GM18870 (cell line): ENCODE data around the gene CLIC4.
"Not testable (repeated sequence)": the region's sequence is repeated elsewhere in the genome, so short reads cannot be mapped to it uniquely, and the experiment has no call there.

ENCODE experiments used
- ATAC-seq: cut with Tn5 transposase; IDR thresholded peaks from one replicate; pipeline ENCODE4 v1.9.1; 2021; ENCODE audit warnings: moderate library complexity; ENCODE audit not compliant: unreplicated experiment

CLIC4 gene

DNA sequence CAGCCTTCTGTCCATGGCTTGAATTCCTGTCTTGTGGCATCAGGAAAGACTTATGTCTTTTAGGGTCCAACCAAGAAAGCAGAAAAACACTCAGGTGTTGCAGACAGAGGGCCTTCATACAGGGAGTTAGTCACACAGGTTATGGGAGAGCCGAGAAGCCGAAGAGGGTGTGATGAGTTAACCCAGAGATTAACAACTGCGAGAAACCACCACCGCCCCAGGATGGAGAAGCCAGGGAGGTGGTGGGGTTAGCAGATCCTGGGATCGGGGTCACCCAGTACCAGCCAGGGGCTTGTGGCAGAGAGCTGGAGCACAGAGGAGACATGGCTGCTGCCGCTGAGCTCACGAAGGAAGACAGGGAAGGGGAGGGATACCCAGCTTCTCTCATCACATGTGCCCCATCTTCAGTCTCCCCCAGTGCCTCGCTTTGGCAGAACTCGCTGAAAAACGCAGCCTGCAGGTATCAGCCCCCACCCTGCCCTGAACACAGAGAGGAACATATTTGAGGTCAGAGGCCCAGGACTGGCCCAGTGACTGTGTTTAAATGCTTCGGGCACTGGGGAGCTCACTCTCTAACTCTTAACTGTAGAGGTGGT is 126.2 kb downstream of the CLIC4 start:
- ATAC-seq, result no peak

DNA sequence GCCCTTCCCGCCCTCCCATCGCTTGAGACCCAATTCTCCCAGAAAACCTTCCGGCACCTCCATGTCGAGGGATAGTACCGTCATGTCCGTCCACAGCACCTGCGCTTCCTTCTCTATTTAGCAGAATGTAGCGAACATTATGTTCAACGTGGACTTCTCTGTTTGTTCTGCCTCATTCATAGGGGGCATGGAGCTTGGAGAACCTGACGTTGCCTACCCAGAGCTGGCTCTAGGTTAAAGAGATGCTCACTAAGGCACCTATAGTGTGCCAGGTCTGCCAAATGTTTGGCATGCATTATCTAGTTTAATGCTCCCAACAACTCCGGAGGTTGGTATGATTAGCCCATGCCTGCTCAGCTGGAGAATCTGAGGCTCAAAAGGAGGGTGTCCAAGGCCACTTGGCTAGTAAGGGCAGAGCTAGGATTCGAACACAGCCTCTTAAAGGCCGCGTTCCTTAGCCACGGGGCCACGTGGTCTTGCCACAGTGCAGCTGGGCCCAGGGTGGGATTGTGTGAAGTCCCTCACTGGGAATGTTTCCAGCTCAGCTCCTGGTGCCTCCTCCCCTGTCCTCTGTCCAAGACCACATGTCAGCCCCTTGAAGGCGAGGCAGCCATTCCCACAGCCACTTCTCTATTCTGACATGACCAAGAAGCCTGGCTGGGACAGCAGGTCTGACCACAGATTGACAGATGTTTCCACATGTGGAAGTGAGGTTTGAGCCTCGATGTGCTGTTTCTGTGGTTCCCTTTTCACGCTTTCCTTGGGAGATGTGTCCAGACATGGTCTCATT is 127.0 kb downstream of the CLIC4 start:
- ATAC-seq, result no peak

DNA sequence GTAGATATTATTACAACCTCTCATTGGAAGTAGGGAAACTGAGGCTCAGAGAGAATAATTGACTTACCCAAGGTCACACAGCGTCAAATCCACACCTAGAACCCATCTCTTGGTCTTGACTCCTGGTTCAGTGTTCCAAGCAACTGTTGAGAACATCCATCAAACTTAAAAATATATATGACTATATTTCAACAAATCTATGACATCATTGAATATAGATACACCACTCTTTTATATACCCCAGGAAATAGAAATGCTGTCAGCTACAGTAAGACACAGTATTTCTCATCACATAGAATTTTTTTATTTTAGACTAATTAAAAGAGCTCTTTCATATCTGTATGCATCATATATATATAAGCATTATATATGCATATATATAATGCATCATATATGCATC is 127.9 kb downstream of the CLIC4 start:
- ATAC-seq, result no peak

DNA sequence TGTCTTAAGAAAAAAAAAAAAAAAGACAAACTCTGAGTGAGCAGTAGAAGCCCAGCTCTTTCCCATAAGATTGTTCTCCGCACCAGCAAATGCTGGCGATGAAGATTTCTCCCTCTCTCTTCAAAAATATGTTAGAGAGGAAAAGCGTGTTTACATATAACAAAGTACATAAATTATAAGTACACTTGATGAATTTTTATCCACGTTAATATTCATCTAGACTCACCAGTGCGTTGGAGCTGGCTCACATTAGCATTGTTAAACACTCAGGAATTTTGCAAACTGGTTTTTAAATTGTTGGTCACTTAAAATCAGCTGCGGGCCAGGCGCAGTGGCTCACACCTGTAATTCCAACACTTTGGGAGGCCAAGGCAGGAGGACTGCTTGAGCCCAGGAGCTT is 128.8 kb downstream of the CLIC4 start:
- no peak for ATAC-seq

DNA sequence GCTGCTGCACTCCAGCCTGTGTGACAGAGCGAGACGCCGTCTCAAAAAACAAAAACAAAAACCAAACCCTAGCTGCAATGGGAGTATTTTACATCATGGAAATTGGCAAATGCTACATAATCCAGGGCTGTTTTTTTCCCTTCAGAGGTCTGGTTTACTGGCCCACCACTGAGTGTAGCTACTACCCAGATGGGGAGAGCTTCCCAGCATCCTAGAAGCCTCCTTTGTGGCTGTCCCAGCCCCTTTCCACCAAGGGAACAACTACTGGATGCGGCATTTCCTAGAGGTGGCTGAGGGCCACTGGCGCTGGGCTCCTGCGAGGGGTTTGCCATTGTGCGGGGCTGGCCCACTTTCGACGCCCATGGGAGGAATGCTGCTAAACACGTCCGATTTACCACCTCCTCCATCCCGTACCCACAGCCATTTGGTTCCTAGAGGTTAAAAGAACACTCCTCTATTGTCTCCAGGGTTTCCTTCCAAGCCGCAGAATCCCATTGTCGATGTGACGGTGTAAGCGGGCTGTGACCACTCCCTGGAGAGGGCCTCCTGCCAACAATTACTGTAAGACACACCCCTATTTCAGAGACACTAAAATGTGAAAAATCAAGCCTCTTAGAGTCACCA is 129.5 kb downstream of the CLIC4 start:
- no peak for ATAC-seq

DNA sequence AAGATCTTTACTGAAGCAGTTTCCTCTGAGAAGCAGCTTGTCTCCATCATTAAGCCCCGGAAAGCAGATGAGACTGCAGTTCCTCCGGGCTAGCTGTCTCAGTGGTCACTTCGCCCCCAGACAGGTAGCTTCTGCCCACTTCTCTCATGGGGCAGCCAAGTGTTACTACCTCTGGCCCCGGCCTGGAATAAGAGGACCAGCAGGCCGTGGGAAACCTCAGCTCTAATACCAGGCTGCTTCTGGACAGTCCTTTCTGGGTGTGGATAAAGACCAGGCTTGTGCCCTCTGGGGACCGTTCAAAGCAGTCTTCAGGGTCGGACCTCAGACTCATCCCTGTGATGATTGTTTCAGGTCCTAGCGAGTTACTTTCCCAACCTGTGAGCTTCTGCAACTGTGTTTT is 130.0 kb downstream of the CLIC4 start:
- ATAC-seq, result no peak

DNA sequence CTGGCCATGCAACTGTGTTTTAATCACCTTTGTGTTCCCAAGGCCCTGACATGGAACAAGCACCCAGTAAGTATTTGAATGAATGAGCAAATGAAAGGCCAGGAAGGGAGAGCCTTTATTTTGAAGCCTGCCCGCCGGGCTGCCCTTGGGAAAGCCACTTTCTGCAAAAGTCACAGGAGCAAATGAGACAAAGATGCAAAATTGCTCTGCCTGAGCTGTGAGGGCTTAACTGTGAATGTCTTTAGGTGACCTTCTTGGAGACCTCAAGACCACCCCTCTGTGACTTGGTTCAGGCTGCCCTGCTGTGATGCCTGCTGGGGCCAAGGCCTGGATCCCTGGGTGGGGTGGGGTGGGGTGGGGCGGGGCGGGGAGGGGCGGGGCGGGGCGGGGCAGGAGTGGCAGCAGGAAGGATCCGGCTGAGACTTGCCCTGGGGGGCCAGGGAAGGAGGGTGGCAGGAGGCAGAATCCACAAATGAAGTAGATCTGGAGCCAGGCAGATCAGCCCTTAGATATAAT is 130.8 kb downstream of the CLIC4 start:
- ATAC-seq, result no peak

DNA sequence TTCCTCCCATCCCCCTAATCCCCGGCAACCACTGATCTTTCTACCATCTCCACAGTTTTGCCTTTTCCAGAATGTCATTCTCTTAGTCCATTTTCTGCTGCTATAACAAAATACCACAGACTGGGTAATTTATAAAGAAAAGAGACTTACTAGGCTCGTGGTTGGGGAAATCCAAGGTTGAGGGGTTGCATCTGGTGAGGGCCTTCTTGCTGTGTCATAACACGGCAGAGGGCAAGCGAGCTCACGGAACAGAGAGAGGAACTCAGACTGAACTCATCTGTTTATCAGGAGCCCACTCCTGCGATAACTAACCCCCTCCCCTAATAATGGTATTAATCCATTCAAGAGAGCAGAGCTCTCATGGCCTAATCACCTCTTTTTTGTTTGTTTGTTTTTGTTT is 132.8 kb downstream of the CLIC4 start:
- ATAC-seq, result no peak

DNA sequence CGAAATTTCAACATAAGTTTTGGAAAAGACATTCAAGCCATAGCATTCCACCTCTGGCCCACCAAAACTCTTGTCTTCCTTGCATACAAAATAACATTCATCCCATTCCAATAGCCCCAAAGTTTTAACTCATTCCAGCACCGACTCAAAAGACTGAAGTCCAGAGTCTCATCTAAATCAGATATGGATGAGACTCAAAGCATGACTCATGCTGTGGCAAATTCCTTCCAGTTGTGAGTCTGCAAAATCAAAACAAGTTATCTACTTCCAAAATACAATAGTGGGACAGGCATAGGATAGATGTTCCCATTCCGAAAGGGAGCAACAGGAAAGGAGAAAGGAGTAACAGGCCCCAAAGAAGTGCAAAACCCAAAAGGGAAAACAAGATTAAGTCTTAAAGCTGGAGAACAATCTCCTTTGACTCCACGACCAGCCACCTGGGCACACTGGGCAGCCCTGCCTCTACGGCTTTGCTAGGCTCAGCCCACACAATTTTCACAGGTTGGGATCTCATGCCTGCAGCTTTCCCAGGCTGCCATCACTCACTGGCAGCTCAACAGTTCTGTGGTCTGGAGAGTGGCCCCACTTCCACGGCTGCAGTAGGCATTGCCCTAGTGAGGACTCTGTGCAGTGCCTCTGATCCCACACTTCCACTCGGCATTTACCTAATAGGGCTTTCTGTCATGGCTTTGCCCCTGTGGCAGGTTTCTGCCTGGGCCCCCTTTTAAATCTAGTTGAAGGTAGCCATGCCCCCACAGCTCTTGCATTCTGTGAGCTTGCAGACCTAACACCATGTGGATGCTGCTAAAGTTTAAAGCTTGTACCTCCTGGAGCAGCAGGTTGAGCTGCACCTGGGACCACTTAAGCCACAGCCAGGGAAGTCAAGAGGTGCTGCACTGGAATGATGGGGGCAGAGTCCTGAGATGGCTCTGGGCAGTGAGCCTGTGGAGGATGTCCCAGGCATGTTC is 133.8 kb downstream of the CLIC4 start:
- no peak for ATAC-seq

DNA sequence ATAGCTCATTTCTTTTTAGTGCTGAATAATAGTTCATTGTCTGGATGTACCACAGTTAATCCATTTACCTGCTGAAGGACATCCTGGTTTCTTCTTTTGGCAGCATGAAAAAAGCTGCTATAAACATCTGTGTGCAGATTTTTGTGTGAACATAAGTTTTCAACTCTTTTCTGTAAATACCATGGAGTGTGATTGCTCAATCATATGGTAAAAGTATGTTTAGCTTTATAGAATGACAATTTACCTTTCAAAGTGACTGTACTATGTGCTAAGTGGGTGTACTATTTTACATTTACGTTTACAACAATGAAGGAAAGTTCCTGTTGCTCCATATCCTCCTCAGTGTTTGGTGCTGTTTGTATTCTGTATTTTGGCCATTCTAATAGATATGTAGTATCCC is 135.8 kb downstream of the CLIC4 start:
- ATAC-seq, result no peak

DNA sequence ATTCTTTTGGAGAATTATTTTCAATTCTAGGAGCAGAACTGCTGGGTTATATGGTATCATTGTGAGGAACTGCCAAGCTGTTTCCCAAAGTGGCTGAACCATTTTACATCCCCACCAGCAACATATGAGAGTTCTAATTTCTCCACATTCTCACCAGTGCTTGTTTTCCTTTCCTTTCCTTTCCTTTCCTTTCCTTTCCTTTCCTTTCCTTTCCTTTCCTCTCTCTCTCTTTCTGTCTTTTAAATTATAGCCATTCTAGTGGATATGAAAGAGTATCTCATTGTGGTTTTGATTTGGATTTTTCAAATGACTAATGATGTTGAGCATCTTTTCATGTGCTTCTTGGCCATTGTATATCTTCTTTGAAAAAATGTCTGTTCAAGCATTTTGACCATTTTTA is 139.5 kb downstream of the CLIC4 start:
- ATAC-seq, result no peak

DNA sequence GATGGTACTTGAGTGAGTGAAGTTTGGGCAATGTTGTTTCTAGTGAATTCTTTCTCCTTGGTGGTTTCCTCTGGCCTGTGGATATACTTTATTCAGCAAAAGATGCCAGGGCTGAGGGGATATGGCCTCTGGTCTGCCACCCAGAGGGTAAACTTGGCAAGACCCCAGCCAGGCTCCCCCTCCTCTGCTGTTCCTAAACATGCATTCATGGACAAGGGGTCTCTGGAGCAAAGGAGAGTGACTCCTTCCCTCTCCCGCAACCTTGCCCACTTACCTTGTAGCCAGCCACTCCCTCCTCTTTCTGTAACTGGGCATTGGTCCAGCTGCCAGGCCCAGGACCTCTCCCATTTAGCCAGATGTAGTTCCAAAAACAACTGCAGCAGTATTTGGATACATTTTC is 141.0 kb downstream of the CLIC4 start:
- ATAC-seq, result no peak

DNA sequence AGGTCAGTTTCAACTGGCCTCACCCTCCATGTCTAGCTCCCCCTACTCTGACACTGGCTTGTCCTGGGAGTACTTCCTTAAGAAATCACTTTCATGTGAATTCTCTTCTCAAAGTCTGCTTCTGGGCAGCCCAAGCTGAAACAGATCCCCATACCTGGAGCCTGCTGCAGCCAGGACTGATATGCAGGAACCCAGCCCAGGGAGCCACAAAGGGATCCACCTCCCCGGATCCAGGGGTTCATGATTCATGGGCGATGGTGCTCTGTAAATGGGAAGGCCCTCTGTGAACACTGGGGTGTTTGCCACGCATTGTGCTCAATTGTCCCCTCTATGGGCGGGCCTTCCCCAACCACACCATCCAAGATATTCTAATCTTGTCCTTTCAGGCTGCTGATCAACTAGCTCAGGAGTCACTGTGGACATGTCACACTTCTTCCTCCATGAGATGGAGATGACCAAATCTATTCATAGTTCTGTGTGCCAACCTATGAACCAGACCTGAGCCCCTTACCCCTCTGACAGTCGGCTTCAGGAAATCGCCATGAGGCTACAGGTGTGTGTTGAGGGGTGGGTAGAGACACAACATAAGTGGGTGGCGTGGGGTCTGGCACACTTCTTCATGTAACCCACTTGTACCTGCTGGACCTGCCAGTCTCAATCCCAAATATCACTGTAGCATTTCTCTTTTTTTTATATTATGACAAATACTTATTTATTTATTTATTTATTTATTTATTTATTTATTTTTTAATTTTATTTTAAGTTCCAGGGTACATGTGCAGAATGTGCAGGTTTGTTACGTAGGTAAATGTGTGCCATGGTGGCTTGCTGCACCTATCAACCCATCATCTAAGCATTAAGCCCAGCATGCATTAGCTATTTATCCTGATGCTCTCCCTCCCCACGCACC is 143.1 kb downstream of the CLIC4 start:
- no peak for ATAC-seq

DNA sequence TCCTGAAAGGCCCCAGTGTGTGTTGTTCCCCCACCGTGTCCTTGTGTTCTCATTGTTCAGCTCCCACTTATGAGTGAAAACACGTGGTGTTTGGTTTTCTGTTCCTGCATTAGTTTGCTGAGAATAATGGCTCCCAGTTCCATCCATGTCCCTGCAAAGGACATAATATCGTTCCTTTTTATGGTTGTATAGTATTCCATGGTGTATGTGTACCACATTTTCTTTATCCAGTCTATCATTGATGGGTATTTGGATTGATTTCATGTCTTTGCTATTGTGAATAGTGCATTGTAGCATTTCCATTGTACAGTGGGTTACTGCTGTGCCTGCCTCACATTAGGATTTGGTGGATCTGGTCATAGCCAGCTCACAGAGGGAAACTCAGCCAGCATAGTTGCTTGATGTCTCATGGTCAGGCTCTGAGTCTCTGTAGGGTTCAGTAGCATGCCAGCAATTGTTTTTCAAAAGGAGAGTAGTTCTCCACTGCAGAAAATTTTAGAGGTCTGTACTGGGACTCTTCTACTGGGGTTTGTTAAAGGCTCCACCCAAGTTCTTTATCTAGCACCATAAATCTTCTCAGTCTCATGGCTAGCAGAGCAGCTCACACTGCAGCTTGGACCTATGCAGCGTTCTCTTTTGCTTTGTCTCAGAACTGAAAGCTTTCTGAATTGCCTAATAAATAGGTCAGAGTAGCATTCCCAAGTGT is 143.9 kb downstream of the CLIC4 start:
- ATAC-seq, result no peak

DNA sequence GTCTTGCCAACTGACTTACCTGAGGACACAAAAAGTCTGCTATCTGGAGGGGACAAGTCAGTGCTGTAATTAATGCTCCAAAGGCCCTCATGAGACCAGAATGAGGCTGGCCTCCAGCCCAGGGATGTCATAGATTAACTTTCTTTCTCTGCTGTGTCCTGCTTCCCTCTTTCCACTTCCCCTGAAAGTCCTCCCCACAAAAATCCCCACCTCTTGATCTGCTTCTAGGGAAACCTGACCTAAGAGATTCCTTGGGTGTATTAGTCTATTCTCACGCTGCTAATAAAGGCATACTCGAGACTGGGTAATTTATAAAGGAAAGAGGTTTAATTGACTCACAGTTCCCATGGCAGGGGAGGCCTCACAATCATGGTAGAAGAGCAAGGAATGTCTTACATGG is 145.6 kb downstream of the CLIC4 start:
- ATAC-seq, result no peak

DNA sequence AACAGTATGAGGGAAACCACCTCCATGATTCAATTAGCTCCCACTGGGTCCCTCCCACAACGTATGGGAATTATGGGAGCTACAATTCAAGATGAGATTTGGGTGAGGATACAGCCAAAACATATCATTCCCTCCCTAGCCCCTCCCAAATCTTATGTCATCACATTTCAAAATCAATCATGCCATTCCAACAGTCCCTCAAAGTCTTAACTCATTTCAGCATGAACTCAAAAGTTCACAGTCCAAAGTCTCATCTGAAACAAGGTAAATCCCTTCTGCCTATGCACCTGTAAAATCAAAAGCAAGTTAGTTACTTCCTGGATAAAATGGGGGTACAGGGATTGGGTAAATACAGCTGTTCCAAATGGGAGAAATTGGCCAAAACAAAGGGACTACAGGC is 146.1 kb downstream of the CLIC4 start:
- ATAC-seq, result not testable (repeated sequence)

DNA sequence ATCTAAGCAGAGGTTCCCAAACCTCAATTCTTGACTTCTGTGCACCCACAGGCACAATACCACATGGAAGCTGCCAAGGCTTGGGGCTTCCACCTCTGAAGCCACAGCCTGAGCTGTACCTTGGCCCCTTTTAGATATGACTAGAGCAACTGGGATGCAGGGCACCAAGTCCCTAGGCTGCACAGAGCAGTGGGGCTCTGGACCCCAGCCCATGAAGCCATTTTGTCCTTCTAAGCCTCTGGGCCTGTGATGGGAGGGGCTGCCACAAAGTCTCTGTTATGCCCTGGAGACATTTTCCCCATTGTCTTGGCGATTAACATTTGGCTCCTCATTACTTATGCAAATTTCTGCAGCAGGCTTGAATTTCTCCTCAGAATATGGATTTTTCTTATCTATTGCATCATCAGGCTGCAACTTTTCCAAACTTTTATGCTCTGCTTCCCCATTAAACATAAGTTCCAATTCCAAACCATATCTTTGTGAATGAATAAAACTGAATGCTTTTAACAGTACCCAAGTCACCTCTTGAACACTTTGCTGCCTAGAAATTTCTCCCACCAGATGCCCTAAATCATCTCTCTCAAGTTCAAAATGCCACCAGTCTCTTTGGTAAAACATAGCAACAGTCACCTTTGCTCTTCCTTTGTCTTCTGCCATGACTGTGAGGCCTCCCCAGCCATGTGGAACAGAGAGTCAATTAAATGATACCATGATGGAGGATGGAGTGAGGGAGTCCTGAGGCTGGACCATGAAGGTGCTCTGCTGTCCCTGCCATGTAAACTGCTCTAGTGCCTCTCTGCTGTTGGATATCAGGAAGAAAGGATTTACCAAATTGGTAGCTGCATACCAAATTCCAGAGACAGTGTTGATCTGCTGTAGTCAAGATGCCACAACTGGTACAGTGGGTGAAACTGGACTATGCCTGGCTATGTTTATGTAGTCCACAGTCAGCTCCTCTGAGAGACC is 147.2 kb downstream of the CLIC4 start:
- no peak for ATAC-seq

DNA sequence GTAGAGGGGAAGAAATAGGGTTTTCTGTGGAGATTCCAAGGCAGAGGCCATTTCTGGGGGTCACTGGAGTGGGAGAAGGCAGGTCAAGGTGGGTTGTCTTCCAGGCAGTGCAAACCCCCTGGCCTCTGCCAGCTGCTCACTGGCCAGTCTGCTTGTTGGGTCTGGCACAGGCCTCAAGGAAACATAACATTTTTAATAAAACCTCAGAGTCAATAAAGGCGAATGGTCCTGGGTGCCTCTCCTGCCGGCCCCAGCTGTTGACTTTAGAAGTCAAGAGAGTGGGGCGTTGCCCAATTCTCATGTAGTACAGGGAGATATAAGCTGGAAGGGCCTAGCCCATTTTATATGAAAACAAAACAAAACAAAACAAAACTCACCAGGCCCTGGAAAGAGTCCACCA is 148.2 kb downstream of the CLIC4 start:
- no peak for ATAC-seq
